Measurements from ENCODE around the gene SMIM23.

- TF ChIP-seq CTCF (IDR thresholded peaks at IDR 0.05; ENCODE audit: low read length) (no peak), EZH2 (IDR thresholded peaks at IDR 0.05; ENCODE audit: borderline replicate concordance, low read length) (no peak)
Observed at GRCh38 chr5:171783051-171783450, 2.6 kb upstream of the SMIM23 start.
